H1 (cell line): ENCODE results near the gene TACC2. TPM values are rescaled to one million over a fixed set of nuclear protein-coding genes. Genes with fewer than 3 reads are reported as not detected.

Experiments used
- CTCF ChIA-PET: fragments of 300-600 bp; sonication (Branson Sonifier 250); formaldehyde crosslinking; loops from one replicate; lab custom pipeline; 2021; ENCODE audit not compliant: partially characterized antibody; lab: Charles Lee
- POLR2A ChIA-PET: fragments of 300-600 bp; sonication (Branson Sonifier 250); formaldehyde crosslinking; loops from one replicate; lab custom pipeline; 2021; ENCODE audit warnings: inconsistent platforms; ENCODE audit not compliant: partially characterized antibody; lab: Charles Lee
- DNase-seq, 2 experiments: peaks; one replicate each; pipeline versions ENCODE4 v3.0.0 to v3.0.0-alpha.2; 2010 to 2022; ENCODE audit warnings: low spot score in 2 of 2, low read depth in 1 of 2, mixed read lengths in 1 of 2
- FAIRE-seq: peaks from 2 replicates; lab custom pipeline; 2011; peaks lifted over from hg19 to GRCh38; lab: Jason Lieb, UNC
- H2AFZ ChIP-seq: 2 replicates; pipeline ENCODE4 v1.8.1; 2012; ENCODE audit warnings: low read length, inconsistent platforms
- H2AK5ac ChIP-seq: 2 replicates; pipeline ENCODE4 v1.6.1; 2013; ENCODE audit warnings: low read depth, low read length
- H2BK120ac ChIP-seq: replicated peaks from 2 replicates; pipeline ENCODE3; 2013; ENCODE audit warnings: low read depth, low read length, inconsistent platforms
- H2BK12ac ChIP-seq: 2 replicates; pipeline ENCODE4 v1.6.1; 2013; ENCODE audit warnings: low read depth, low read length
- H2BK15ac ChIP-seq: 2 replicates; pipeline ENCODE4 v1.6.1; 2013; ENCODE audit warnings: low read length
- H2BK20ac ChIP-seq: 2 replicates; pipeline ENCODE4 v1.6.1; 2013; ENCODE audit warnings: low read length
- H2BK5ac ChIP-seq: 2 replicates; pipeline ENCODE4 v1.6.1; 2013; ENCODE audit warnings: low read depth, low read length
- H3K14ac ChIP-seq: 2 replicates; pipeline ENCODE4 v1.6.1; 2013; ENCODE audit warnings: inconsistent platforms; ENCODE audit not compliant: insufficient read length
- H3K18ac ChIP-seq: 2 replicates; pipeline ENCODE4 v1.6.1; 2013; ENCODE audit warnings: low read length; ENCODE audit errors: extremely low read depth
- H3K23ac ChIP-seq: 2 replicates; pipeline ENCODE4 v1.6.1; 2013; ENCODE audit warnings: inconsistent platforms; ENCODE audit not compliant: insufficient read length
- H3K23me2 ChIP-seq: 2 replicates; pipeline ENCODE4 v1.6.1; 2013; ENCODE audit warnings: low read depth, low read length
- H3K27ac ChIP-seq: 2 replicates; pipeline ENCODE4 v1.6.1; 2011; ENCODE audit warnings: low read depth, low read length, inconsistent platforms
- H3K27me3 ChIP-seq, 4 experiments: replicated peaks in 1 of 4; 1 replicate in 1 of 4; 2 replicates in 3 of 4; pipeline versions ENCODE4 v1.6.1 to v1.8.1; 2011 to 2013; ENCODE audit warnings: low read length in 3 of 4, mild to moderate bottlenecking in 3 of 4, inconsistent platforms in 2 of 4, mixed read lengths in 2 of 4, moderate library complexity in 1 of 4; ENCODE audit not compliant: control insufficient read depth in 3 of 4, insufficient read depth in 3 of 4; ENCODE audit errors: extremely low read depth in 1 of 4
- H3K36me3 ChIP-seq, 4 experiments: 2 replicates each; pipeline versions ENCODE4 v1.6.1 to v1.8.1; 2011 to 2013; ENCODE audit warnings: mild to moderate bottlenecking in 4 of 4, low read length in 3 of 4, moderate library complexity in 2 of 4, control low read depth in 1 of 4, inconsistent platforms in 1 of 4; ENCODE audit not compliant: insufficient read depth in 4 of 4, control insufficient read depth in 2 of 4
- H3K4ac ChIP-seq: replicated peaks from 2 replicates; pipeline ENCODE3; 2013; ENCODE audit warnings: low read length, low read depth, mixed read lengths, inconsistent platforms; ENCODE audit not compliant: insufficient read length
- H3K4me1 ChIP-seq, 4 experiments: replicated peaks in 1 of 4; 1 replicate in 1 of 4; 2 replicates in 3 of 4; pipeline versions ENCODE4 v1.6.1 to v1.8.1; 2011 to 2013; ENCODE audit warnings: low read length in 3 of 4, inconsistent platforms in 2 of 4, mixed read lengths in 1 of 4; ENCODE audit not compliant: insufficient read depth in 4 of 4, control insufficient read depth in 3 of 4
- H3K4me2 ChIP-seq, 2 experiments: 2 replicates each; pipeline versions ENCODE4 v1.6.1 to v1.8.1; 2011 to 2013; ENCODE audit warnings: low read depth in 2 of 2, low read length in 2 of 2, control low read depth in 1 of 2, inconsistent platforms in 1 of 2, mild to moderate bottlenecking in 1 of 2; ENCODE audit not compliant: insufficient read depth in 1 of 2
- H3K4me3 ChIP-seq, 4 experiments: fragments of 200-600, 300-600 bp in 1 of 4; sonication (generic), shearing (Covaris generic), sonication (Bioruptor Twin) in 1 of 4; 2 replicates each; pipeline versions ENCODE4 v1.5.1 to v1.8.1; 2011 to 2016; ENCODE audit warnings: low read length in 4 of 4, low read depth in 3 of 4, control low read depth in 2 of 4, inconsistent platforms in 2 of 4, mild to moderate bottlenecking in 2 of 4, mixed read lengths in 1 of 4, moderate library complexity in 1 of 4; ENCODE audit not compliant: insufficient read depth in 2 of 4; ENCODE audit errors: extremely low read depth in 1 of 4
- H3K56ac ChIP-seq: replicated peaks from 2 replicates; pipeline ENCODE3; 2013; ENCODE audit warnings: low read depth, mild to moderate bottlenecking, mixed read lengths, low read length, inconsistent platforms; ENCODE audit not compliant: insufficient read length
- H3K79me1 ChIP-seq: 2 replicates; pipeline ENCODE4 v1.6.1; 2013; ENCODE audit warnings: low read depth, low read length, control low read depth
- H3K79me2 ChIP-seq, 2 experiments: 2 replicates each; pipeline versions ENCODE4 v1.6.1 to v1.8.1; 2012 to 2013; ENCODE audit warnings: low read length in 2 of 2, mild to moderate bottlenecking in 2 of 2, inconsistent platforms in 1 of 2; ENCODE audit not compliant: insufficient read depth in 2 of 2, control insufficient read depth in 1 of 2
- H3K9ac ChIP-seq, 4 experiments: replicated peaks in 1 of 4; 1 replicate in 1 of 4; 2 replicates in 3 of 4; pipeline versions ENCODE4 v1.6.1 to v1.8.1; 2011 to 2013; ENCODE audit warnings: low read depth in 3 of 4, low read length in 3 of 4, control low read depth in 2 of 4, mild to moderate bottlenecking in 2 of 4, moderate library complexity in 2 of 4, inconsistent platforms in 1 of 4; ENCODE audit errors: extremely low read depth in 1 of 4
- H3K9me3 ChIP-seq, 2 experiments: 2 replicates each; pipeline versions ENCODE4 v1.6.1 to v1.8.1; 2012 to 2013; ENCODE audit warnings: mild to moderate bottlenecking in 2 of 2, moderate library complexity in 2 of 2, control low read depth in 1 of 2, inconsistent platforms in 1 of 2, low read depth in 1 of 2, low read length in 1 of 2, mixed read lengths in 1 of 2; ENCODE audit not compliant: insufficient read depth in 2 of 2
- H4K20me1 ChIP-seq, 2 experiments: replicated peaks in 1 of 2; 2 replicates each; pipeline versions ENCODE3 to v1.8.1; 2011 to 2013; ENCODE audit warnings: inconsistent platforms in 2 of 2, low read length in 2 of 2, mild to moderate bottlenecking in 1 of 2; ENCODE audit not compliant: insufficient read depth in 2 of 2, control insufficient read depth in 1 of 2
- H4K5ac ChIP-seq: 2 replicates; pipeline ENCODE4 v1.6.1; 2013; ENCODE audit warnings: low read length, low read depth, mixed read lengths, inconsistent platforms; ENCODE audit not compliant: insufficient read length
- H4K8ac ChIP-seq: 2 replicates; pipeline ENCODE4 v1.8.0; 2013; ENCODE audit warnings: mild to moderate bottlenecking, moderate library complexity, low read length, inconsistent platforms; ENCODE audit not compliant: insufficient read depth; ENCODE audit errors: extremely low read depth
- H4K91ac ChIP-seq: replicated peaks from 2 replicates; pipeline ENCODE3; 2013; ENCODE audit warnings: low read length, mixed read lengths, inconsistent platforms; ENCODE audit not compliant: insufficient read length
- GABPA ChIP-seq: IDR thresholded peaks from 2 replicates; pipeline ENCODE4 v1.6.1; 2011; ENCODE audit warnings: mild to moderate bottlenecking, low read length, moderate library complexity, borderline replicate concordance; ENCODE audit not compliant: insufficient read depth
- GTF2F1 ChIP-seq: IDR thresholded peaks from 2 replicates; pipeline ENCODE4 v1.6.1; 2012; ENCODE audit warnings: low read depth, low read length, improper control_type of control experiment, borderline replicate concordance
- JUND ChIP-seq: IDR thresholded peaks from 2 replicates; pipeline ENCODE4 v1.6.1; 2011; ENCODE audit warnings: mild to moderate bottlenecking, improper control_type of control experiment, low read length
- KDM5A ChIP-seq: fragments of 200-600 bp; IDR thresholded peaks from 2 replicates; pipeline ENCODE4 v1.7.1; 2012; ENCODE audit warnings: mild to moderate bottlenecking, low read length, inconsistent platforms, mixed read lengths
- POLR2AphosphoS5 ChIP-seq: IDR thresholded peaks from 2 replicates; pipeline ENCODE4 v1.6.1; 2011; ENCODE audit warnings: low read depth, low read length
- RAD21 ChIP-seq, 2 experiments: IDR thresholded peaks in 1 of 2; conservative IDR thresholded peaks in 1 of 2; 2 replicates each; pipeline ENCODE4 v1.6.1; 2011; ENCODE audit warnings: low read depth in 2 of 2, low read length in 2 of 2, improper control_type of control experiment in 1 of 2, inconsistent platforms in 1 of 2, mild to moderate bottlenecking in 1 of 2, moderate library complexity in 1 of 2
- SAP30 ChIP-seq: fragments of 300-600 bp; sonication (generic); IDR thresholded peaks from 2 replicates; pipeline ENCODE4 v1.7.1; 2012; ENCODE audit warnings: low read length, moderate library complexity, mild to moderate bottlenecking, inconsistent platforms; ENCODE audit not compliant: insufficient read depth, insufficient replicate concordance
- WGBS, 2 experiments: shearing (Covaris generic) in 1 of 2; methylation state at CpG; one replicate each; pipeline versions ENCODE4 v1.1.6 to v1.1.7; 2013 to 2015; ENCODE audit warnings: low lambda C conversion rate in 2 of 2, mixed read lengths in 2 of 2, inconsistent platforms in 1 of 2, low coverage in 1 of 2, missing lambda C conversion rate in 1 of 2; ENCODE audit not compliant: insufficient replicate concordance in 2 of 2, insufficient coverage in 1 of 2, insufficient read length in 1 of 2; ENCODE audit errors: extremely low coverage in 1 of 2, missing lambda C conversion rate in 1 of 2; 5-methylcytosine and 5-hydroxymethylcytosine counted together
- polyA plus RNA-seq, 7 experiments: library from polyadenylated mRNA; depleted of rRNA in 3 of 7; stranded (reverse) in 5 of 7; unstranded in 2 of 7; fragments of >200 nt in 5 of 7; fragments of 200-250 nt in 2 of 7; gene quantifications; 1 replicate in 5 of 7; 2 replicates in 1 of 7; 4 replicates in 1 of 7; pipeline versions ENCODE4 v1.2.1 to v1.2.3, GENCODE V29; 2011 to 2013; ENCODE audit warnings: missing spikeins in 2 of 7, mixed read lengths in 2 of 7
- total RNA-seq: library from RNA; stranded (reverse); fragmentation: NEBNext Ultra II Directional; extraction: Animal tissue kit (Norgen Biotek cat#: 25700); gene quantifications from 2 replicates; pipeline ENCODE4 v1.2.1, GENCODE V29; 2021
- TF ChIP-seq, protein P1 (sequence below): IDR thresholded peaks from 2 replicates; pipeline ENCODE4 v1.6.1; 2012; ENCODE audit warnings: low read length, inconsistent platforms

TACC2 gene
- total and polyA plus RNA-seq, 2 of the 8 experiments (the other 6 are each of a cell fraction or from before 2014, with no cell fraction given): 21.2 to 46.6 TPM

DNA sequence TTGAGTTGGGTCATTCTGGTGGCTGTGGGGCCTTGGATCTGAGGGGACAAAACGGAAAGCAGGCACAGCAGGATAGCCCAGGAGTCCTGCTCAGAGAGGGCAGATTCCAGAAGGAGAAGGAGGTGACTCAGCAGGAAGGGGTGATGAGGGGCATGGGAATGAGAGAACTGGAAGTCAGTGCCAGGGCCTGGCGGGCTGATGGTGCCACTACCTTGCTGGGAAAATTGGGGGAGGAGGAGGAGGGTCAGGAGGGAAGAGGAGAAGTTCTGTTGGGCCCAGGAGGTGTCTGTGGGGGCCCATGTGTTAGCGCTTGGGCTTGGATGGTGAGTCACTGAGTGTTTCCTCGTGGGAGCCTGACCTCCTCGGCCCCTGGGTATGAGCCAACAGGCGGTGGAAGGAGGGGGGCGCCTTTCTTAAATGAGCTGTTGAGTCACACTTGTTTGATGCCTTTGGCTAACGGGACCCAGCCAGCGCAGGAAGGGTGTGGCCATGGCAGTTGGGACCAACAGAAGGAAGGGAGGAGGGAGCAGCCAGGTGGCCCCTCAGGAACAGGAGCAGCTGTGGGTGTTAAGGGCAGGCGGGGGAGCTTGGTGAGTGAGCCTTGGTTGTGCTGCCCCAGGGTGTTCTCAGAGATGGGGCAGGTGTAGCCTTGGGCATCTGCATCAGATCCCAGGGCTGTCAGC is 152.1 kb downstream of the TACC2 start:
- H2AK5ac ChIP-seq: no peak overlapping the region
- H3K9ac ChIP-seq: no peak overlapping the region; a peak in 2 of 7 replicates

More for the DNA sequence above, 152.1 kb downstream of the TACC2 start:
- H3K36me3 ChIP-seq: peaks cover 2 to 11% (median 4%) of the 10 kb centered on the region in 4 experiments; a peak in 5 of 8 replicates
- no peak overlapping the region for H4K5ac ChIP-seq
- peaks cover 0 to 7% (median 3%) of the 10 kb centered on the region in 4 experiments; a peak in 5 of 7 replicates for H3K4me1 ChIP-seq
- no peak overlapping the region for H3K14ac ChIP-seq
- no peak overlapping the region; the same call in 1 of the 2 replicates for H2BK15ac ChIP-seq
- ChIA-PET CTCF (interaction anchor here (1.0 to 6.0 kb wide), 27 partner anchors 9 to 128 kb away, joined by 3 to 65 read pairs (median 6); no protein-coding TSS in a partner anchor), POLR2A (interaction anchor here (1.1 to 1.6 kb wide), 3 partner anchors 11 to 22 kb away, joined by 3 to 9 read pairs (median 5); no protein-coding TSS in a partner anchor)
- H4K8ac ChIP-seq: no peak overlapping the region
- H3K18ac ChIP-seq: no peak overlapping the region
- TF ChIP-seq GABPA (no peak), JUND (no peak), SAP30 (no peak), RAD21 (IDR thresholded peaks at IDR 0.05 in 1 of 2, conservative IDR thresholded peaks at IDR 0.05 in 1 of 2; ENCODE audit: low read depth in 2 of 2, low read length in 2 of 2) (no peak), GTF2F1 (no peak), KDM5A (no peak), POLR2AphosphoS5 (no peak)
- TF ChIP-seq, protein P1, sequence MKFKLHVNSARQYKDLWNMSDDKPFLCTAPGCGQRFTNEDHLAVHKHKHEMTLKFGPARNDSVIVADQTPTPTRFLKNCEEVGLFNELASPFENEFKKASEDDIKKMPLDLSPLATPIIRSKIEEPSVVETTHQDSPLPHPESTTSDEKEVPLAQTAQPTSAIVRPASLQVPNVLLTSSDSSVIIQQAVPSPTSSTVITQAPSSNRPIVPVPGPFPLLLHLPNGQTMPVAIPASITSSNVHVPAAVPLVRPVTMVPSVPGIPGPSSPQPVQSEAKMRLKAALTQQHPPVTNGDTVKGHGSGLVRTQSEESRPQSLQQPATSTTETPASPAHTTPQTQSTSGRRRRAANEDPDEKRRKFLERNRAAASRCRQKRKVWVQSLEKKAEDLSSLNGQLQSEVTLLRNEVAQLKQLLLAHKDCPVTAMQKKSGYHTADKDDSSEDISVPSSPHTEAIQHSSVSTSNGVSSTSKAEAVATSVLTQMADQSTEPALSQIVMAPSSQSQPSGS: no peak
- no peaks in the 10 kb centered on the region for H3K23me2 ChIP-seq
- H4K20me1 ChIP-seq: peaks cover 0 to 4% of the 10 kb centered on the region in 2 experiments
- FAIRE-seq (no peak), DNase-seq (no peak)
- H3K4me3 ChIP-seq: no peak overlapping the region
- no peak overlapping the region for H2AFZ ChIP-seq
- H3K79me1 ChIP-seq: peaks cover 3% of the 10 kb centered on the region; the same call in 1 of the 2 replicates
- H3K23ac ChIP-seq: no peak overlapping the region
- 0 out of 2 replicates have a peak overlapping the region, but pooled peaks have one; percentile 26 for H3K27ac ChIP-seq
- H3K4ac ChIP-seq: no peak overlapping the region
- no peak overlapping the region for H2BK5ac ChIP-seq
- peaks cover 4 to 8% of the 10 kb centered on the region in 2 experiments; a peak in 3 of 4 replicates for H3K9me3 ChIP-seq
- H3K27me3 ChIP-seq: no peaks in the 10 kb centered on the region
- no peak overlapping the region for H3K56ac ChIP-seq
- no peak overlapping the region for H2BK20ac ChIP-seq
- H3K79me2 ChIP-seq: peaks cover 0 to 7% of the 10 kb centered on the region in 2 experiments; a peak in 1 of 4 replicates
- no peak overlapping the region for H4K91ac ChIP-seq
- H3K4me2 ChIP-seq: no peak overlapping the region
- no peak overlapping the region for H2BK120ac ChIP-seq
- WGBS, 2 experiments: 73% methylated on average over 10 of the region's 10 CpGs; no CpG with 5 or more reads in 1 of the 2 experiments
- no peak overlapping the region for H2BK12ac ChIP-seq
